ENCODE measurements around the gene GFOD1.
A peak's percentile ranks its signal among the peaks of the same experiment; 100 is the strongest.

Gene GFOD1

GRCh38 chr6:13484827-13485226 is 2.6 kb downstream of the GFOD1 start:
- DNase-seq: no peak

- DNase-seq: no peak
These were observed 3.2 kb downstream of the GFOD1 start for GRCh38 chr6:13484138-13484708.

DNA sequence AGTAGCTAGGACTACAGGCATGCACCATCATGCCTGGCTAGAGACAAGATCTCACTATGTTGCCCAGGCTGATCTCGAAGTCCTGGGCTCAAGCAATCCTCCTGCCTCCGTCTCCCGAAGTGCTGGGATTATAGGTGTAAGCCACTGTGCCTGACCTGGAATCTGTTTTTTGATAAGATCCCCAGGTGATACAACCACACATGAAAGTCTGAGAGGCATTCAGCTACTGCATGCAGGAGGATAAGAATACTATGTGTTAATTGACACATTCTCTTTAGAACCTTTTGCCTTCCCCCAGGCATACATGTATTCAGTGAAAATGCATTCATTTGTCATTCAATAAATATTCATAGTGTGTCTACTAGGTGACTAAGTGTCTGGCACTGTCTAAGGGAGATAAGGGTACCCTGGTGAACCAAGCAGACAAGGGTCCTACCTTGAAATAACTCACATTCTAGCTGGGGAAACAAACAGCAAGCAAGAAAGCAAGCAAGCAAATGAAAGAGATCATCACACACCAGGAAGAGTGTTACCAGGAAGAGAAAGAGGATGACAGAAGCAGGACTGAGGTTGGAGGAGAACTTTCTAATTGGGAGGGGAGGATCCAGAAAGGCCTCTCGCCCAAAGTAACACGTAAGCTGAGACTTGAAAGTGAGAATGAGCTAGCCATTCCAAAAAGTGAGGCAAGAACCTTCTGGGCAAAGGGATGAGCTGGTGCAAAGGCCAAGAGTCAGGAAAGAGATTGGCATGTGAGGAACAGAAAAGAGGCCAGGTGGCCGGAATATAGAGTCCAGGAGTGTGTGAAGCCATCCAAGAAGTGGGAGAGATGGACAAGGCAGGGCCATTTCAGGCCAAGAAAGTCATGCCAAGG is 6.5 kb downstream of the GFOD1 start:
- no peak for DNase-seq

DNA sequence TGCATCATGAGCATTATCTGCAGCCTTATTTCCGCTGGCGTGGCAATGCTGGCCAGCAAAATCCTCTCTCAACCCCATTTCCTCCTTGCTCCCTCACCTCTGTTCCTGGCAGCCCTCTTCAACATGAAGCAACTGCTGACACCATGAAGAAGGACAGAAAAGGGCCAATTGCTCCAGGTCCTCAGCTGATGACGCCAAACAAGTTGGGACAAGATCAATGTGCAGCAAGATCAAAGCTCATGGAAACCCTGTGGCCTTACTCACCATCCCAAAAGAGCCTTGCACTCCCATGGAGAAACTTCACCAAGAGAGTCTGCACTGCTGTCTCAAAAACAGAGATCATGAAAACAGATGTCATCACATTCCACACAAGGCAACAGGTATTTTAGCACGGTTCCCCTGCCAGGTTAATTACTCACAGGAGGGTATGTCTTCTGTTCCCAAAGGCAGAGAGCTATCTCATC is 7.4 kb downstream of the GFOD1 start:
- DNase-seq: no peak

- DNase-seq: peak; percentile 20 to 22
These were observed 8.1 kb downstream of the GFOD1 start for GRCh38 chr6:13479206-13479800.

- no peak for DNase-seq
These were observed 8.9 kb downstream of the GFOD1 start for GRCh38 chr6:13478525-13478966.

DNA sequence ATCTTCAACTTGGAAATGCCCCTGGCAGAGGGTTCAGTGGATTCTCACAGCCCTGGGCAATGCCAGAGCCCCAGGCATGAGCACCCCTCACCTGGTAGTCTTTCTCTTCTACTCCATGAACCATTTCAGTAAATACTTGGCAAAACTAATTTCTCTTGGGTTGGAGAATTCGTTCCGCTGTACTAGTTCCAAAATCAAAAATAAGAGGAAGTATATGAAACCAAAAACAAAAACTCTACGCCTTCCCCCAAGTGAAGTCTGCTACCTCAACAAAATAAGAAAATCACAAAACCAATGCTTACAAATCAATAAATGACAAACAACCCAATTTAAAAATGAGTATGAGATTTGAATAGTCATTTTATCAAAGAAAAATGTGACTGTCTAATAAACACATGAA is 12.6 kb downstream of the GFOD1 start:
- no peak for DNase-seq

DNA sequence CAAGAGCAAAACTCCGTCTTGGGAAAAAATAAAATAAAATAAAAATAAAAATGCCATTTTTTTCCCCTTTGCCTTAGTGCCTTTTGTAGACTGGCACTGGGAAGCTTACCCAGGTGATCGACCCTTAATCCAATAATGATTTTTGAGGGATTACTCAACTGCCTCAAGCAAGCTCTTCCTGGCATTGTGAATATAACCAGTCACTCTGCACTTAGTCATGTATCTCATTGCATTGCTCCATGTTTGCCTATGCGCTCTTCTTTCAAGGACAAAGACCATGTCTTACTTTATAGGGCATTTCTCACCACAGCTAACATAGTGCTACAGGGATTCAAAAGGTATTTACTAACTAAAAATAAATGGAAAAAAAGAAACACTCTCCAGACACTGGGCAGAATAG is 13.0 kb downstream of the GFOD1 start:
- no peak for DNase-seq

- DNase-seq: no peak
These were observed 13.6 kb downstream of the GFOD1 start for GRCh38 chr6:13473768-13474165.

- DNase-seq: no peak
These were observed 14.2 kb downstream of the GFOD1 start for GRCh38 chr6:13472976-13473767.

GRCh38 chr6:13472099-13472498 is 15.3 kb downstream of the GFOD1 start:
- DNase-seq: no peak

DNA sequence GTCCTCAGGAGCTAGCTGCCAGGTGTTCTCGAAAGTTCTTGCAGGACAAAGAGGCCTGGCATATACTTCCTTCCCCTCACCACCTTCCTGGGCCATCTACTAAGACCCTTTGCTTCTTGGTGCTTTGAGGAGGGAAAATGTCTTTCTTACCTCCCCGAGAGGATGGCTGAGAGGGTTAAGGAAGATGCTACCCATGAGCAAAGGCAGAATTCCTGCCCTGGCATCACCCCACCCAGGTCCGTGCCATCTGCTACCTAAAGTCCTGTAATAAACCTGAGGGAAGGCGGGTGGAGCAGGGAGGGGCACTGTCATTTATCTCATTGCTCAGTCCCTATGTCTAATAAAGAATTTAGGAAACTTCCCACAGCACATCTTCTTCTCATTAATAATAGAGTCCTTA is 16.2 kb downstream of the GFOD1 start:
- no peak for DNase-seq

GRCh38 chr6:13470238-13471140 is 16.9 kb downstream of the GFOD1 start:
- DNase-seq: no peak

- no peak for DNase-seq
These were observed 17.7 kb downstream of the GFOD1 start for GRCh38 chr6:13469693-13470092.

DNA sequence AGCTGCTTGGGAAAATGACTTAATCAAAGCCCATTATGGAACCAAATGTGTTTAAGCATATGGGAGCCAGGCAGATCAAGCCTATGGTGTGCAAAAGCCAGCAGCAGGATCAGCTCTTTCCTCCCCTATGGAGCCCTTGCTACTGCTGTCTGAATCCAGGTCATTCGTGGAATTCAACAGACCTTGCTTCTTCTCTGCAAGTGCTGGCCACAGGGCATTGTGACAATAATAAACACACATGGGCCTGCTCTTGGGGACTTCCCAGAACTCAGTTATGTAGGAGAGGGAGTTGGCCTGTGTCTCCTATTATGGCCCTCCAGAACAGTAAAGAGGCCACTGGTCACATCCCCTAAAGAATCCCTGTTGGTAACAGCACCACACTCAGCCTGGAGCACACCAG is 18.6 kb downstream of the GFOD1 start:
- no peak for DNase-seq

GRCh38 chr6:13467216-13467600 is 20.2 kb downstream of the GFOD1 start:
- DNase-seq: no peak

- DNase-seq: no peak
These were observed 20.8 kb downstream of the GFOD1 start for GRCh38 chr6:13466304-13467215.

DNA sequence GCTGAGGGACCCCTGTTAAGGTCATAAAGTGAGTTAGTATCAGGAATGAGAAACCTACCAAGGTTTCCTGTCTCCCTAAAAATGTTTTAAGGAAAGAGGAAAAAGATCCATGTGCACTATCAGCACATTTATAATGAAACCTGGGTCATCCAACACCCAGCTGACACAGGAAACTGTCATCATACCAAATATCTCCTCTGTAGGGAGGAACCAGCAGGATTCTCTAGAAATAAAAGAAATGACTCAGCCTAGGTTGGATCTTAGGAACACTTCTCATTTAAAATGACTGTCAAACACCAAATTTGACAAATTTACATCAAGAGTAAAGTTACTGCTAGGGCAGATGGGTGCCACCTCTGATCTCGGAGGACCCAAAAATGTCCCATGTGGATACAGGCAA is 21.7 kb downstream of the GFOD1 start:
- no peak for DNase-seq

DNA sequence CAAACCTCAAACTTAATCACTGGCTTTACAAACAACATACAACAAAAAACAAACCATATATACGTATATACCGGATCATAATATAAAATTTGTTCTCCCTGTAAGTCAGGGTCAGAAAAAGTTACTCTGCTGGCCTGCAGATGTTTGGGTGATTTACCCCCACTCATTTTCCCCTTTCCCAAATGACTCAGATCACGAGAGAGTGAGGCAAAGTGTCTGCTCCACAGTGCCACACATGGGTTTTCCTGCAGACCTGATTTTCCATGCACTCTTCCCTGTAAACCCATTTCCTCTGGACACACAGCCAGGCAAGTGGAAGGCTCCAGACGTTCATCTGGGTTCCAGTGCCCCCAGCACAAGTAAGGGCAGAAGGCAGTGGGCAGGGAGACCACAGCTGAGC is 23.5 kb downstream of the GFOD1 start:
- DNase-seq: no peak

DNA sequence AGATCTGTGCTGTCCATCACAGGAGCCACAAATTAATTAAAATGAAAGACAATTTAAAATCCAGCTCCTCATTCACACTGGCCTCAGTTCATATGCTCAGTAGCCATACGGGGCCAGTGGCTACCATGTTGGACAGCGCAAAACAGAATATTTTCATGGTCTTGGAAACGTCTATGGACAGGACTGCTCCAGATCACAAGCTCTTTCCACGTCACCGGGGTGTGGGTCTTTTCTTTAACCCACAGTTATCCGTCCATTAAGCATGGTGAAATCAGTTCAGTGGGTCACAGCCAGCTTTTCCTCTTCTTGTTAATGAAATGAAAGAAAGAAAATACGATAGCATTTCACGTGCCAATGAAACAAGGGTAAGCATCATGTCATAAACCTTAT is 24.1 kb downstream of the GFOD1 start:
- no peak for DNase-seq
